HepG2 (cell line): ENCODE data around the gene CLPTM1. TPM values are rescaled to one million over a fixed set of nuclear protein-coding genes. Genes with fewer than 3 reads are reported as not detected.

ENCODE experiments used
- FOXA1 ChIP-seq, 2 experiments: fragments of 450-650 bp in 1 of 2; sonication (generic) in 1 of 2; formaldehyde crosslinking in 1 of 2; IDR thresholded peaks; 2 replicates each; pipeline versions ENCODE4 v1.4.0 to v1.6.1; 2016 to 2020; ENCODE audit warnings: missing genetic modification reagents in 1 of 2
- KDM2A ChIP-seq: sonication (generic); formaldehyde crosslinking; IDR thresholded peaks from 2 replicates; pipeline ENCODE4 v1.4.0; 2020; ENCODE audit warnings: low read depth, missing genetic modification reagents, borderline replicate concordance
- MED8 ChIP-seq: sonication (generic); formaldehyde crosslinking; IDR thresholded peaks from 2 replicates; pipeline ENCODE4 v1.8.1; 2023; ENCODE audit warnings: mild to moderate bottlenecking, missing genetic modification reagents; ENCODE audit not compliant: insufficient replicate concordance
- NFATC3 ChIP-seq: sonication (generic); formaldehyde crosslinking; IDR thresholded peaks from 2 replicates; pipeline ENCODE4 v1.5.1; 2020; ENCODE audit warnings: mild to moderate bottlenecking, missing genetic modification reagents
- NKX3-1 ChIP-seq: sonication (generic); formaldehyde crosslinking; IDR thresholded peaks from 2 replicates; pipeline ENCODE4 v1.5.0; 2020; ENCODE audit warnings: missing genetic modification reagents
- PCBP1 ChIP-seq: fragments of 200-400 bp; formaldehyde crosslinking; IDR thresholded peaks from 2 replicates; pipeline ENCODE4 v1.6.1; 2017; ENCODE audit warnings: mild to moderate bottlenecking, low read depth, low read length, borderline replicate concordance
- REL ChIP-seq: sonication (generic); formaldehyde crosslinking; conservative IDR thresholded peaks from 2 replicates; pipeline ENCODE4 v1.8.0; 2022; ENCODE audit warnings: mild to moderate bottlenecking, missing genetic modification reagents, moderate library complexity
- SP2 ChIP-seq: sonication (generic); formaldehyde crosslinking; IDR thresholded peaks from 2 replicates; pipeline ENCODE4 v1.5.1; 2020; ENCODE audit warnings: mild to moderate bottlenecking, missing genetic modification reagents
- ZBTB38 ChIP-seq: sonication (generic); formaldehyde crosslinking; IDR thresholded peaks from 2 replicates; pipeline ENCODE4 v1.5.1; 2020; ENCODE audit warnings: mild to moderate bottlenecking, missing genetic modification reagents
- ZMYM2 ChIP-seq: sonication (generic); formaldehyde crosslinking; IDR thresholded peaks from 2 replicates; pipeline ENCODE4 v1.8.0; 2022; ENCODE audit warnings: mild to moderate bottlenecking, missing genetic modification reagents
- ZNF3 ChIP-seq: IDR thresholded peaks from 2 replicates; pipeline ENCODE4 v1.7.0; 2017; ENCODE audit warnings: inconsistent platforms
- ZNF556 ChIP-seq: sonication (generic); formaldehyde crosslinking; IDR thresholded peaks from 2 replicates; pipeline ENCODE4 v1.4.0; 2020; ENCODE audit warnings: mild to moderate bottlenecking, missing genetic modification reagents, borderline replicate concordance
- ZNF569 ChIP-seq: sonication (generic); formaldehyde crosslinking; IDR thresholded peaks from 2 replicates; pipeline ENCODE4 v1.5.0; 2020; ENCODE audit warnings: mild to moderate bottlenecking, missing genetic modification reagents, moderate library complexity, borderline replicate concordance
- ZNF607 ChIP-seq: sonication (generic); formaldehyde crosslinking; IDR thresholded peaks from 2 replicates; pipeline ENCODE4 v1.5.1; 2020; ENCODE audit warnings: missing genetic modification reagents, mild to moderate bottlenecking, borderline replicate concordance
- ZNF615 ChIP-seq: sonication (generic); formaldehyde crosslinking; IDR thresholded peaks from 2 replicates; pipeline ENCODE4 v1.5.0; 2020; ENCODE audit warnings: mild to moderate bottlenecking, missing genetic modification reagents, borderline replicate concordance
- ZNF7 ChIP-seq: IDR thresholded peaks from 2 replicates; pipeline ENCODE4 v1.6.1; 2016; ENCODE audit warnings: missing biosample characterization, missing genetic modification reagents
- ZNF878 ChIP-seq: sonication (generic); formaldehyde crosslinking; IDR thresholded peaks from 2 replicates; pipeline ENCODE4 v1.8.1; 2023; ENCODE audit warnings: mild to moderate bottlenecking, missing genetic modification reagents, moderate library complexity
- polyA plus RNA-seq, 8 experiments: library from polyadenylated mRNA; depleted of rRNA in 3 of 8; stranded (reverse) in 7 of 8; unstranded in 1 of 8; fragments of >200 nt; fragmentation: Illumina TruSeq in 4 of 8; extraction: Trizol in 4 of 8; gene quantifications; 2 replicates each; pipeline versions ENCODE4 v1.2.1 to v1.2.3, GENCODE V29; 2011 to 2016; ENCODE audit warnings: low read depth in 4 of 8, missing spikeins in 1 of 8, mixed read lengths in 1 of 8; ENCODE audit not compliant: insufficient read depth in 1 of 8
- total RNA-seq, 5 experiments: library from RNA; depleted of rRNA; stranded (reverse); fragments of >200 nt; fragmentation: Illumina TruSeq; extraction: Trizol; gene quantifications; 2 replicates each; pipeline ENCODE4 v1.2.3, GENCODE V29; 2016; ENCODE audit warnings: low read depth in 1 of 5
- TF ChIP-seq, protein P1 (sequence below): sonication (generic); formaldehyde crosslinking; IDR thresholded peaks from 2 replicates; pipeline ENCODE4 v1.5.0; 2020; ENCODE audit warnings: missing genetic modification reagents, mild to moderate bottlenecking, borderline replicate concordance
- TF ChIP-seq, protein P2 (sequence below): sonication (generic); formaldehyde crosslinking; IDR thresholded peaks from 2 replicates; pipeline ENCODE4 v1.8.1; 2023; ENCODE audit warnings: mild to moderate bottlenecking, missing genetic modification reagents
- TF ChIP-seq, protein P3 (sequence below): sonication (generic); formaldehyde crosslinking; conservative IDR thresholded peaks from 2 replicates; pipeline ENCODE4 v1.5.0; 2020; ENCODE audit warnings: missing genetic modification reagents
- TF ChIP-seq, protein P4 (sequence below): sonication (generic); formaldehyde crosslinking; IDR thresholded peaks from 2 replicates; pipeline ENCODE4 v1.8.1; 2023; ENCODE audit warnings: missing genetic modification reagents, inconsistent platforms, borderline replicate concordance
- TF ChIP-seq, protein P5 (sequence below), 2 experiments: sonication (generic) in 1 of 2; formaldehyde crosslinking in 1 of 2; IDR thresholded peaks; 2 replicates each; pipeline versions ENCODE4 v1.4.0 to v1.6.1; 2018 to 2020; ENCODE audit warnings: missing genetic modification reagents in 2 of 2, borderline replicate concordance in 1 of 2, low read depth in 1 of 2, mild to moderate bottlenecking in 1 of 2, missing biosample characterization in 1 of 2

The CLPTM1 gene
- total and polyA plus RNA-seq, 2 of the 13 experiments (the other 11 are each of a cell fraction or from before 2014, with no cell fraction given) = 34.9 to 42.8 TPM

DNA sequence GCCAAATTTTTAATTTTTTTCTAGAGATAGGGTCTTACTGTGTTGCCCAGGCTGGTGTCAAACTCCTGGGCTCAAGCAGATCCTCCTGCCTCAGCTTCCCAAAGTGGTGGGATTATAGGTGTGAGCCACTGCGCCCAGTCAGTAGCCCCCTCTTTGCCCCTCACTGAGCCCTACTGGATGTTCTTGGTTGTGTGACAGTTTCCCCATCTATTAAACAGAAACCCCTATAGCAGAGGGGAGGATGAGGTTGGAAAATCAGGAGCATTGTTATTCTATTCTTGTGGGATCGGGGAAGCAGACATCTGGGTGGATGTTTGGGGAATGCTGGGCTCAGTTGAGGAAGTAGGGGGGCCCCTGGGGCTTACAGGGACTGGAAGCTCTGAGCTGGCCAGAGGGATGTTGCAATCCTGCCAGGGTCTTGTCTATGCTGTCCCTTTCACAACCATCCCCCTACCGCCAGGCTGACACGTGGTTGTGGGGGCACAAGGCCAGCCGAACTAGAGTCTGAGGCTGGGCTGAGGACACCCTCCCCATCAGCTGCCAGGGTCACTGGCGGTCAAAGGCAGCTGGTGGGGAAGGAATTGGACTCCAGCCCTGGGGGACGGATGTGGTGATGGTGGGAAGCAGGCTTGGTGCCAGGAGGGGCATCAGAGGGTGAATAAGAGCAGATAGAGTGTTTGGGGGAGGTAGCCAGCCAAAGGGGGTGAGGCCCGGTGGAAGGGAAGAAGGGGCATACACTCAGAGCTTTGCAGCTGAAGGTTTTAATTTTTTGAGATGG lies 29.9 kb upstream of the CLPTM1 start (continued):
- TF ChIP-seq, protein P1, sequence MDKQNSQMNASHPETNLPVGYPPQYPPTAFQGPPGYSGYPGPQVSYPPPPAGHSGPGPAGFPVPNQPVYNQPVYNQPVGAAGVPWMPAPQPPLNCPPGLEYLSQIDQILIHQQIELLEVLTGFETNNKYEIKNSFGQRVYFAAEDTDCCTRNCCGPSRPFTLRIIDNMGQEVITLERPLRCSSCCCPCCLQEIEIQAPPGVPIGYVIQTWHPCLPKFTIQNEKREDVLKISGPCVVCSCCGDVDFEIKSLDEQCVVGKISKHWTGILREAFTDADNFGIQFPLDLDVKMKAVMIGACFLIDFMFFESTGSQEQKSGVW (CRISPR knock-in tag) = no peak
- TF ChIP-seq ZMYM2 (CRISPR knock-in tag) (peak; percentile 87), ZNF615 (CRISPR knock-in tag) (no peak), SP2 (CRISPR knock-in tag) (no peak), ZNF7 (no peak), FOXA1 (IDR thresholded peaks at IDR 0.05) (no peak), FOXA1 (CRISPR knock-in tag; IDR thresholded peaks at IDR 0.05) (peak; percentile 77; the same call in 1 of the 2 replicates), KDM2A (CRISPR knock-in tag) (peak; percentile 93), ZNF607 (CRISPR knock-in tag) (peak; percentile 83; the same call in 1 of the 2 replicates), NFATC3 (CRISPR knock-in tag) (no peak), ZNF878 (CRISPR knock-in tag) (peak; percentile 96), ZBTB38 (peak; percentile 97), MED8 (CRISPR knock-in tag) (peak; percentile 98), ZNF569 (CRISPR knock-in tag) (0 out of 2 replicates have a peak, but pooled peaks have one; percentile 17), PCBP1 (peak; percentile 63; the same call in 1 of the 2 replicates), ZNF3 (no peak; the same call in 1 of the 2 replicates), REL (CRISPR knock-in tag) (no peak), ZNF556 (CRISPR knock-in tag) (peak; percentile 87; the same call in 1 of the 2 replicates), NKX3-1 (peak; percentile 50; the same call in 1 of the 2 replicates)
- TF ChIP-seq, protein P2, sequence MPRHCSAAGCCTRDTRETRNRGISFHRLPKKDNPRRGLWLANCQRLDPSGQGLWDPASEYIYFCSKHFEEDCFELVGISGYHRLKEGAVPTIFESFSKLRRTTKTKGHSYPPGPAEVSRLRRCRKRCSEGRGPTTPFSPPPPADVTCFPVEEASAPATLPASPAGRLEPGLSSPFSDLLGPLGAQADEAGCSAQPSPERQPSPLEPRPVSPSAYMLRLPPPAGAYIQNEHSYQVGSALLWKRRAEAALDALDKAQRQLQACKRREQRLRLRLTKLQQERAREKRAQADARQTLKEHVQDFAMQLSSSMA (CRISPR knock-in tag) = peak; percentile 69; the same call in 1 of the 2 replicates
- TF ChIP-seq, protein P3, sequence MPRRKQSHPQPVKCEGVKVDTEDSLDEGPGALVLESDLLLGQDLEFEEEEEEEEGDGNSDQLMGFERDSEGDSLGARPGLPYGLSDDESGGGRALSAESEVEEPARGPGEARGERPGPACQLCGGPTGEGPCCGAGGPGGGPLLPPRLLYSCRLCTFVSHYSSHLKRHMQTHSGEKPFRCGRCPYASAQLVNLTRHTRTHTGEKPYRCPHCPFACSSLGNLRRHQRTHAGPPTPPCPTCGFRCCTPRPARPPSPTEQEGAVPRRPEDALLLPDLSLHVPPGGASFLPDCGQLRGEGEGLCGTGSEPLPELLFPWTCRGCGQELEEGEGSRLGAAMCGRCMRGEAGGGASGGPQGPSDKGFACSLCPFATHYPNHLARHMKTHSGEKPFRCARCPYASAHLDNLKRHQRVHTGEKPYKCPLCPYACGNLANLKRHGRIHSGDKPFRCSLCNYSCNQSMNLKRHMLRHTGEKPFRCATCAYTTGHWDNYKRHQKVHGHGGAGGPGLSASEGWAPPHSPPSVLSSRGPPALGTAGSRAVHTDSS (CRISPR knock-in tag) = no peak
- TF ChIP-seq, protein P4, sequence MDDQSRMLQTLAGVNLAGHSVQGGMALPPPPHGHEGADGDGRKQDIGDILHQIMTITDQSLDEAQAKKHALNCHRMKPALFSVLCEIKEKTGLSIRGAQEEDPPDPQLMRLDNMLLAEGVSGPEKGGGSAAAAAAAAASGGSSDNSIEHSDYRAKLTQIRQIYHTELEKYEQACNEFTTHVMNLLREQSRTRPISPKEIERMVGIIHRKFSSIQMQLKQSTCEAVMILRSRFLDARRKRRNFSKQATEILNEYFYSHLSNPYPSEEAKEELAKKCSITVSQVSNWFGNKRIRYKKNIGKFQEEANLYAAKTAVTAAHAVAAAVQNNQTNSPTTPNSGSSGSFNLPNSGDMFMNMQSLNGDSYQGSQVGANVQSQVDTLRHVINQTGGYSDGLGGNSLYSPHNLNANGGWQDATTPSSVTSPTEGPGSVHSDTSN (CRISPR knock-in tag) = no peak
- TF ChIP-seq, protein P5, sequence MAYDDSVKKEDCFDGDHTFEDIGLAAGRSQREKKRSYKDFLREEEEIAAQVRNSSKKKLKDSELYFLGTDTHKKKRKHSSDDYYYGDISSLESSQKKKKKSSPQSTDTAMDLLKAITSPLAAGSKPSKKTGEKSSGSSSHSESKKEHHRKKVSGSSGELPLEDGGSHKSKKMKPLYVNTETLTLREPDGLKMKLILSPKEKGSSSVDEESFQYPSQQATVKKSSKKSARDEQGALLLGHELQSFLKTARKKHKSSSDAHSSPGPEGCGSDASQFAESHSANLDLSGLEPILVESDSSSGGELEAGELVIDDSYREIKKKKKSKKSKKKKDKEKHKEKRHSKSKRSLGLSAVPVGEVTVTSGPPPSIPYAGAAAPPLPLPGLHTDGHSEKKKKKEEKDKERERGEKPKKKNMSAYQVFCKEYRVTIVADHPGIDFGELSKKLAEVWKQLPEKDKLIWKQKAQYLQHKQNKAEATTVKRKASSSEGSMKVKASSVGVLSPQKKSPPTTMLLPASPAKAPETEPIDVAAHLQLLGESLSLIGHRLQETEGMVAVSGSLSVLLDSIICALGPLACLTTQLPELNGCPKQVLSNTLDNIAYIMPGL (CRISPR knock-in tag; IDR thresholded peaks at IDR 0.05; ENCODE audit: borderline replicate concordance in 1 of 2, low read depth in 1 of 2) = peak; percentile 57 to 93
